Keratinocyte (primary cell): Measurements from ENCODE around the gene PARD3B.

ENCODE experiments used
- EZH2 ChIP-seq: IDR thresholded peaks from one replicate; pipeline ENCODE4 v1.6.1; 2012; ENCODE audit warnings: inconsistent platforms, mild to moderate bottlenecking, low read length, moderate library complexity
- TF ChIP-seq, protein P1 (sequence below), 3 experiments: IDR thresholded peaks in 1 of 3; conservative IDR thresholded peaks in 1 of 3; optimal IDR thresholded peaks in 1 of 3; 2 replicates in 2 of 3; 3 replicates in 1 of 3; pipeline versions ENCODE3 to v1.5.1; 2011; ENCODE audit warnings: low read length in 3 of 3, mild to moderate bottlenecking in 3 of 3, moderate library complexity in 2 of 3, control low read depth in 1 of 3, inconsistent platforms in 1 of 3; ENCODE audit not compliant: insufficient read depth in 2 of 3; ENCODE audit errors: extremely low read depth in 1 of 3

DNA sequence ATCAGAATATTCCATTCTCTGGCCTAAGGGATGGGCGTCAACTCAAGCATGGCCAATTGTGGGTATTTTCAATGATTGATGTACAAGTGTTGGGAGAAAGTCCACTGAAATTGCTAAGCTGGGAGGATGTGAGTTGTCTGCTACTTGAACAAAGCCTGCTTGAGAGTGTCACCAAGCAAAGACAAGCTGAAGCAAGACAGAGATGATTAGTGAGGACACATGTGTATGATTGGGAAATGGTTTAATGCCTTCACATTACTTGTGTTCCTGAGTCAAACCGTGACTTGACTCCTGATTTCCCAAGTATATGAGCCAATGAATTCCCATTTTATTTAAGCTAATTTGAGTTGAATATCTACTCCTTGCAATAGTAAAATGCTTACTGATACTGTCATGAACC is 1113.3 kb downstream of the PARD3B start:
- TF ChIP-seq, protein P1, sequence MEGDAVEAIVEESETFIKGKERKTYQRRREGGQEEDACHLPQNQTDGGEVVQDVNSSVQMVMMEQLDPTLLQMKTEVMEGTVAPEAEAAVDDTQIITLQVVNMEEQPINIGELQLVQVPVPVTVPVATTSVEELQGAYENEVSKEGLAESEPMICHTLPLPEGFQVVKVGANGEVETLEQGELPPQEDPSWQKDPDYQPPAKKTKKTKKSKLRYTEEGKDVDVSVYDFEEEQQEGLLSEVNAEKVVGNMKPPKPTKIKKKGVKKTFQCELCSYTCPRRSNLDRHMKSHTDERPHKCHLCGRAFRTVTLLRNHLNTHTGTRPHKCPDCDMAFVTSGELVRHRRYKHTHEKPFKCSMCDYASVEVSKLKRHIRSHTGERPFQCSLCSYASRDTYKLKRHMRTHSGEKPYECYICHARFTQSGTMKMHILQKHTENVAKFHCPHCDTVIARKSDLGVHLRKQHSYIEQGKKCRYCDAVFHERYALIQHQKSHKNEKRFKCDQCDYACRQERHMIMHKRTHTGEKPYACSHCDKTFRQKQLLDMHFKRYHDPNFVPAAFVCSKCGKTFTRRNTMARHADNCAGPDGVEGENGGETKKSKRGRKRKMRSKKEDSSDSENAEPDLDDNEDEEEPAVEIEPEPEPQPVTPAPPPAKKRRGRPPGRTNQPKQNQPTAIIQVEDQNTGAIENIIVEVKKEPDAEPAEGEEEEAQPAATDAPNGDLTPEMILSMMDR (optimal IDR thresholded peaks at IDR 0.05 in 1 of 3, IDR thresholded peaks at IDR 0.05 in 1 of 3, conservative IDR thresholded peaks at IDR 0.05 in 1 of 3; ENCODE audit: extremely low read depth in 1 of 3, insufficient read depth in 2 of 3, low read length in 3 of 3): no peak
- TF ChIP-seq EZH2: no peak
